ENCODE data around the gene B3GALNT2.

DNA sequence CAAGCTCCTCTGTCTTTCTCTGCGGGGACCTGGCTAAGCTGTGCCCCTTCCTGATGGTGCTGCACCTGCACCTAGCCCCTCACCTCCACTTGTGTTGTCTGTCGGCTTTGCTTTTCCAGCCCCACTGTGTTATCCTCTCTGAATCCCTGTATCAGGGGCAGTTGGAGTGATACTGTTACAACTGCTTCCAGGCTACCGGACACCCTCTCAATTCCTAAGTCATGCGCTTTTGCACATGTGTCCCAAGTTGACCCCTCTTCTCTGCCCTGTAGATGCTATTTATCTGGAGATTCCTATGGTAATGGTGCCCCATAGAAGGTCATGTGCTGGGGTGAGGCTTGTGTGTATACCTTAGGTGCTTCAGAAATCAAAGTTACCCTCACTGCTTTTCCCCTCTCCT, 78.1 kb downstream of the B3GALNT2 start:
- TF ChIP-seq, protein P1, sequence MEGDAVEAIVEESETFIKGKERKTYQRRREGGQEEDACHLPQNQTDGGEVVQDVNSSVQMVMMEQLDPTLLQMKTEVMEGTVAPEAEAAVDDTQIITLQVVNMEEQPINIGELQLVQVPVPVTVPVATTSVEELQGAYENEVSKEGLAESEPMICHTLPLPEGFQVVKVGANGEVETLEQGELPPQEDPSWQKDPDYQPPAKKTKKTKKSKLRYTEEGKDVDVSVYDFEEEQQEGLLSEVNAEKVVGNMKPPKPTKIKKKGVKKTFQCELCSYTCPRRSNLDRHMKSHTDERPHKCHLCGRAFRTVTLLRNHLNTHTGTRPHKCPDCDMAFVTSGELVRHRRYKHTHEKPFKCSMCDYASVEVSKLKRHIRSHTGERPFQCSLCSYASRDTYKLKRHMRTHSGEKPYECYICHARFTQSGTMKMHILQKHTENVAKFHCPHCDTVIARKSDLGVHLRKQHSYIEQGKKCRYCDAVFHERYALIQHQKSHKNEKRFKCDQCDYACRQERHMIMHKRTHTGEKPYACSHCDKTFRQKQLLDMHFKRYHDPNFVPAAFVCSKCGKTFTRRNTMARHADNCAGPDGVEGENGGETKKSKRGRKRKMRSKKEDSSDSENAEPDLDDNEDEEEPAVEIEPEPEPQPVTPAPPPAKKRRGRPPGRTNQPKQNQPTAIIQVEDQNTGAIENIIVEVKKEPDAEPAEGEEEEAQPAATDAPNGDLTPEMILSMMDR (IDR thresholded peaks at IDR 0.05; ENCODE audit: insufficient read depth, low read length, poor library complexity, severe bottlenecking) = no peak
- no peak for TF ChIP-seq EZH2phosphoT487 (conservative IDR thresholded peaks at IDR 0.05; ENCODE audit: low read length)
